Mesenchymal stem cell (in vitro differentiated cells and primary cell): Measurements from ENCODE around the gene RALY.

Source experiments
- DNase-seq: peaks from one replicate; pipeline ENCODE4 v3.0.0-alpha.2; 2013
- H2AFZ ChIP-seq: one replicate; pipeline ENCODE4 v1.6.1; 2013; ENCODE audit warnings: low read depth, mild to moderate bottlenecking, control low read depth, inconsistent platforms, low read length, moderate library complexity
- H2AK5ac ChIP-seq: 2 replicates; pipeline ENCODE4 v1.6.1; 2013; ENCODE audit warnings: low read length, moderate library complexity, mild to moderate bottlenecking, inconsistent platforms; ENCODE audit not compliant: severe bottlenecking
- H2BK120ac ChIP-seq: one replicate; pipeline ENCODE4 v1.6.1; 2013; ENCODE audit warnings: low read depth, mild to moderate bottlenecking, inconsistent platforms, low read length, moderate library complexity
- H2BK12ac ChIP-seq, 2 experiments: one replicate each; pipeline ENCODE4 v1.6.1; 2013; ENCODE audit warnings: inconsistent platforms in 2 of 2, low read length in 2 of 2, mild to moderate bottlenecking in 2 of 2, moderate library complexity in 2 of 2, control low read depth in 1 of 2
- H2BK15ac ChIP-seq: one replicate; pipeline ENCODE4 v1.6.1; 2013; ENCODE audit warnings: mild to moderate bottlenecking, low read depth, inconsistent platforms; ENCODE audit not compliant: poor library complexity, severe bottlenecking
- H2BK5ac ChIP-seq: 2 replicates; pipeline ENCODE4 v1.6.1; 2013; ENCODE audit warnings: low read depth, mild to moderate bottlenecking, low read length, control low read depth, inconsistent platforms; ENCODE audit not compliant: poor library complexity, severe bottlenecking
- H3K14ac ChIP-seq, 2 experiments: one replicate each; pipeline ENCODE4 v1.6.1; 2013; ENCODE audit warnings: inconsistent platforms in 2 of 2, low read length in 2 of 2, control low read depth in 1 of 2, mild to moderate bottlenecking in 1 of 2, moderate library complexity in 1 of 2
- H3K18ac ChIP-seq, 2 experiments: one replicate each; pipeline ENCODE4 v1.6.1; 2013; ENCODE audit warnings: inconsistent platforms in 2 of 2, low read length in 2 of 2, control low read depth in 1 of 2, low read depth in 1 of 2, mild to moderate bottlenecking in 1 of 2
- H3K23ac ChIP-seq, 2 experiments: one replicate each; pipeline ENCODE4 v1.6.1; 2013; ENCODE audit warnings: inconsistent platforms in 2 of 2, low read length in 2 of 2, mild to moderate bottlenecking in 2 of 2, moderate library complexity in 2 of 2, control low read depth in 1 of 2
- H3K27ac ChIP-seq: 2 replicates; pipeline ENCODE4 v1.5.1; 2013; ENCODE audit warnings: mild to moderate bottlenecking, moderate library complexity, low read length, control low read depth, inconsistent platforms; ENCODE audit not compliant: poor library complexity, severe bottlenecking
- H3K27me3 ChIP-seq, 2 experiments: 2 replicates each; pipeline versions ENCODE4 v1.6.1 to v1.7.0; 2013; ENCODE audit warnings: low read length in 2 of 2, mild to moderate bottlenecking in 2 of 2, moderate library complexity in 2 of 2, control low read depth in 1 of 2, inconsistent platforms in 1 of 2; ENCODE audit not compliant: control insufficient read depth in 1 of 2, insufficient read depth in 1 of 2
- H3K36me3 ChIP-seq, 2 experiments: 2 replicates each; pipeline versions ENCODE4 v1.6.1 to v1.7.0; 2013; ENCODE audit warnings: low read length in 2 of 2, control low read depth in 1 of 2, inconsistent platforms in 1 of 2, low read depth in 1 of 2, mild to moderate bottlenecking in 1 of 2; ENCODE audit not compliant: insufficient read depth in 2 of 2, control insufficient read depth in 1 of 2
- H3K4ac ChIP-seq, 2 experiments: one replicate each; pipeline ENCODE4 v1.6.1; 2013; ENCODE audit warnings: inconsistent platforms in 2 of 2, low read length in 2 of 2, mild to moderate bottlenecking in 2 of 2, moderate library complexity in 2 of 2, control low read depth in 1 of 2, low read depth in 1 of 2
- H3K4me1 ChIP-seq: 2 replicates; pipeline ENCODE4 v1.6.1; 2013; ENCODE audit warnings: low read depth, low read length, control low read depth; ENCODE audit not compliant: control insufficient read depth, insufficient read depth
- H3K4me2 ChIP-seq: 2 replicates; pipeline ENCODE4 v1.6.1; 2013; ENCODE audit warnings: low read length, mild to moderate bottlenecking, inconsistent platforms; ENCODE audit not compliant: poor library complexity, severe bottlenecking
- H3K4me3 ChIP-seq, 2 experiments: 2 replicates each; pipeline versions ENCODE4 v1.5.1 to v1.7.0; 2013; ENCODE audit warnings: low read length in 2 of 2, mild to moderate bottlenecking in 2 of 2, control low read depth in 1 of 2, low read depth in 1 of 2; ENCODE audit not compliant: insufficient read depth in 1 of 2
- H3K79me1 ChIP-seq: replicated peaks from 2 replicates; pipeline ENCODE4 v1.6.1; 2013; ENCODE audit warnings: mild to moderate bottlenecking, control low read depth, low read length, inconsistent platforms; ENCODE audit not compliant: poor library complexity, severe bottlenecking
- H3K9ac ChIP-seq: 2 replicates; pipeline ENCODE4 v1.7.0; 2013; ENCODE audit warnings: mild to moderate bottlenecking, low read length, moderate library complexity
- H3K9me3 ChIP-seq: 2 replicates; pipeline ENCODE4 v1.7.0; 2013; ENCODE audit warnings: mild to moderate bottlenecking, low read length; ENCODE audit not compliant: control insufficient read depth
- H4K8ac ChIP-seq: one replicate; pipeline ENCODE4 v1.6.1; 2013; ENCODE audit warnings: inconsistent platforms, mild to moderate bottlenecking, low read length, moderate library complexity
- H4K91ac ChIP-seq: one replicate; pipeline ENCODE4 v1.6.1; 2013; ENCODE audit warnings: mild to moderate bottlenecking, low read length, inconsistent platforms
- WGBS: methylation state at CpG from one replicate; pipeline ENCODE4 v1.1.7; 2013; ENCODE audit warnings: mixed read lengths; 5-methylcytosine and 5-hydroxymethylcytosine counted together

Gene RALY

DNA sequence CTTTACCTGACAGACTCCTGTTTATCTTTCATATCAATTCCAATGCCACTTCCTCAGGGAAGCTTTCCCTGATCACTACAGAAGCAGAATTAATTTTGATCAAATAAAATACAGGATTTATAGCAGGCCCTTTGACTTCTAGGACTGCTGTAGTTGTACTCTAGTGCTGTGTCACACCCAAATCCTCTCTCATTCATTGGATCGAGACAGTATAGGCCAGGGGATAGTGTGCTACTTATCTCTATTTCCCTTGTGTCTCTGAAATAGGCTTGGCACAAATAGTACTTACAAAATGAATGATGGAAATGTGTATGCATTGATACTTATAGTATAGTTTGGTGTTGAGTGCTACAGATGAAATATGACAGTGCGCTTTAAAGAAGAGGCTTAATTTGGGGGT, 19.8 kb downstream of the RALY start:
- H2AK5ac ChIP-seq = no peak overlapping the region
- no peak for DNase-seq
- no peak overlapping the region for H3K27ac ChIP-seq
- no peak overlapping the region for H2BK12ac ChIP-seq
- no peak overlapping the region for H4K91ac ChIP-seq
- peaks cover 0 to 6% of the 10 kb centered on the region in 2 experiments for H3K36me3 ChIP-seq
- H3K14ac ChIP-seq = no peak overlapping the region
- H3K4me1 ChIP-seq = peaks cover 9% of the 10 kb centered on the region
- no peak overlapping the region for H2AFZ ChIP-seq
- H3K9me3 ChIP-seq = no peaks in the 10 kb centered on the region
- H3K9ac ChIP-seq = no peak overlapping the region
- no peak overlapping the region for H2BK120ac ChIP-seq
- H2BK15ac ChIP-seq = no peak overlapping the region
- no peaks in the 10 kb centered on the region for H3K27me3 ChIP-seq
- 98% methylated on average over 2 of the region's 2 CpGs for whole genome bisulfite sequencing
- no peak overlapping the region for H4K8ac ChIP-seq
- no peak overlapping the region for H3K4ac ChIP-seq
- no peak overlapping the region for H3K23ac ChIP-seq
- H2BK5ac ChIP-seq = no peak overlapping the region
- no peak overlapping the region for H3K4me2 ChIP-seq
- peaks cover 25% of the 10 kb centered on the region for H3K79me1 ChIP-seq
- H3K4me3 ChIP-seq = no peak overlapping the region
- no peak overlapping the region for H3K18ac ChIP-seq

DNA sequence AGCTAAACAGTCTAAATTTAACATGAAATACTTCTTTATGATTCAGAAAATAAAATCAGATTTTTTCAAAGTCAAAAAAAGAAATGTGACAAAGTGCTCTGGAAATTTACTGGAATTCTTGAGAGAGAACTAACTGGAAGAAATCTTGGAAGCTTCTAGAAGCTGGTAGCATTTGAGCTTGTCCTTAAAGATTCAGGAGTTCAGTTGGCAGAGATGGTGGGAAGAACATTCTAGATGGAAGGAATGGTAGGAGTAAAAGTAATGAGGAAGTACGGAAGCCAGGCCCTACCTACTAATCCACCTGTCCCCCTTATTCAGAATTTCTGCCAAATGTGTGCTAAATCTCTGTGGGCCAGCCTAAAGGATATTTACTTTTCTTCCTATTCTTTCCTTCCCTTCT, 21.2 kb downstream of the RALY start:
- Histone ChIP-seq H3K9ac (no peak overlapping the region), H3K4me1 (peaks cover 9% of the 10 kb centered on the region), H2BK15ac (no peak overlapping the region), H3K4me3 (no peak overlapping the region), H3K36me3 (peaks cover 0 to 6% of the 10 kb centered on the region in 2 experiments), H2BK120ac (no peak overlapping the region), H2BK12ac (no peak overlapping the region), H4K8ac (no peak overlapping the region), H3K4me2 (no peak overlapping the region), H3K27ac (no peak overlapping the region), H3K23ac (no peak overlapping the region), H2AFZ (no peak overlapping the region), H3K18ac (no peak overlapping the region), H2BK5ac (no peak overlapping the region), H4K91ac (no peak overlapping the region), H3K9me3 (no peaks in the 10 kb centered on the region), H3K4ac (no peak overlapping the region), H3K79me1 (peaks cover 25% of the 10 kb centered on the region), H3K27me3 (no peaks in the 10 kb centered on the region), H3K14ac (no peak overlapping the region), H2AK5ac (no peak overlapping the region)
- 100% methylated on average over 1 of the region's 1 CpG for WGBS
- no peak for DNase-seq

DNA sequence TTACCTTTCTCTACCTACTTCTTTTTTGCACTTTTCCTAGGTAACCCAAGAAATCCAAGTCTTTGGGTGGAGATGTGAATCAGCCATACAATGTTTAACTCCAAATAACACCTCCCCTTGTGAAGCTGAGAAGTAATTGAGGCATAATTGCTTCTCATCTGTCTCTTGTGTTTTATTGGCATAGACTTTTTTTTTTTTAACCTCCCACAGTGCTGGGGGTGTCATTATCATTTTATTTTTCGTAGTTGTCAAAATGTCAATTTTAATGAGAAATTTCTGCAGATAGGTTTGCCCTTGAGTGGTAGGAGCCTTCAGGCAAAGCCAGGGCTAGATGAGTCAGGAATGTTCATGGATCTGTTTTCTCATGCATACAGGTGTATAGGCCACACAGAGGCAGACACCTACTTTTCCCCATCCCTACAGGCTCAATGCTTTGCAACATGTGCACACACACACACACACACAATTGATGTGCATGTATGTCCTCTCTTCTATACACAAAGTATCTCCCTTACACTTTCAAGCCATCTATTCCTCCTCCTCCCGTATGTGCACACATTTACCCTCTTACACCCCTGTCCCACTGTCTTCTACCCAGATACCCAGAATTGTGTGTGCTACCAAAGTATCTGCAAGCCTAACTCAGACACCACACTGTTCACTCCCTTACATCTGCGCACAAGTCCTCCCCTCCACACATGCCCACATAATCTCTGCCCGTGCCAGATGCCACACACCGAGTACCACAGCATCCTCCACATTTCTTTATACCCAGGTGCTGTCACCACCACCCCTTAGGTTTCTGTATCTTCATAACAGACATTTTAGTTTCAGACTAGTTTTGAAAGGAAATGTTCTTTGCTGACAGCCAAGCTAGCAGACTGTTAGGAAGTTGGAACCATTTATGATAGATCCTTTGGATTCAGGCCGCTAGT, 22.0 kb downstream of the RALY start:
- Histone ChIP-seq H2BK15ac (no peak overlapping the region), H3K9me3 (no peaks in the 10 kb centered on the region), H2AFZ (no peak overlapping the region), H3K9ac (no peak overlapping the region), H3K4me2 (no peak overlapping the region), H3K79me1 (peaks cover 25% of the 10 kb centered on the region), H4K8ac (no peak overlapping the region), H2BK120ac (no peak overlapping the region), H3K4me3 (no peak overlapping the region), H3K27me3 (no peaks in the 10 kb centered on the region), H3K27ac (no peak overlapping the region), H4K91ac (no peak overlapping the region), H2BK5ac (no peak overlapping the region), H3K4me1 (peaks cover 7% of the 10 kb centered on the region), H3K14ac (peak overlapping the region in 1 of 2 experiments; percentile 36), H2AK5ac (no peak overlapping the region), H2BK12ac (peak overlapping the region in 1 of 2 experiments; percentile 71), H3K18ac (no peak overlapping the region), H3K4ac (peak overlapping the region in 1 of 2 experiments; percentile 10), H3K23ac (peak overlapping the region in 1 of 2 experiments; percentile 72), H3K36me3 (peaks cover 0 to 6% of the 10 kb centered on the region in 2 experiments)
- 100% methylated on average over 6 of the region's 6 CpGs for WGBS
- no peak for DNase-seq

DNA sequence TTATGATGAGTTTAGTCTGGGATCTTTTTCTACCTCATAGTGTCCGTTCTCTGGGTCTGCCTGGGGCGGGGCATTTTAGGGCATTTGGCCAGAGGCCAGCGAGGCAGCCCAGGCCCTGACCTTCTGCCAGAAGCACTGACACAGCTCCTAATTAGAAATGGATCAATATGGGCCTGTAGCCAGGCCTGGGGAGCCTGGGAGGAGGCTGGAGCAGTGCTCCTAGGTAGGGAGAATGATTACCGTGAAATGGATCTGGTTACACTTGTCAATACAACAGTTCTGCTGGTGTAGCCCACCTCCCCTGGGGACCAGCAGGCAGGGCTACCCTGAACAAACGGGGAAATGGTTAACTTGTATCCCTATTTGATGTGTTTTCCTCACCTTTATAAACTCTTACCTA, 23.0 kb downstream of the RALY start:
- Histone ChIP-seq H3K79me1 (peaks cover 27% of the 10 kb centered on the region), H3K4ac (no peak overlapping the region), H3K14ac (no peak overlapping the region), H4K91ac (no peak overlapping the region), H3K9me3 (no peaks in the 10 kb centered on the region), H3K9ac (no peak overlapping the region), H3K27ac (no peak overlapping the region), H3K4me1 (peaks cover 7% of the 10 kb centered on the region), H3K36me3 (peaks cover 0 to 4% of the 10 kb centered on the region in 2 experiments), H4K8ac (no peak overlapping the region), H2BK120ac (no peak overlapping the region), H3K4me3 (no peak overlapping the region), H2BK5ac (no peak overlapping the region), H2AK5ac (no peak overlapping the region), H2AFZ (no peak overlapping the region), H3K4me2 (no peak overlapping the region), H2BK12ac (no peak overlapping the region), H3K18ac (no peak overlapping the region), H3K27me3 (no peaks in the 10 kb centered on the region), H2BK15ac (no peak overlapping the region), H3K23ac (no peak overlapping the region)
- WGBS = 94% methylated on average over 5 of the region's 5 CpGs
- no peak for DNase-seq
